HCT116 (cell line): Measurements from ENCODE around the gene PSKH1. TPM values are rescaled to one million over a fixed set of nuclear protein-coding genes. Genes with fewer than 3 reads are reported as not detected.

Experiments
- ATAC-seq: fragments of 200-7000 bp; cut with Tn5 transposase; 2 replicates; pipeline ENCODE4 v1.9.1; 2020; ENCODE audit warnings: mild to moderate bottlenecking, moderate library complexity
- BruUV-seq: library from RNA; stranded (reverse); fragments of 400-500 nt; replicated peaks from 2 replicates; lab custom pipeline; 2021; lab: Mats Ljungman, UMichigan
- CTCF ChIA-PET: fragments of 300-600 bp; sonication (Branson Sonifier 250); formaldehyde crosslinking; loops from one replicate; lab custom pipeline; 2021; ENCODE audit warnings: antibody characterized with exemption; lab: Charles Lee
- POLR2A ChIA-PET: fragments of 300-600, 350-600 bp; sonication (Branson Sonifier 250); formaldehyde crosslinking; loops from one replicate; lab custom pipeline; 2021; ENCODE audit warnings: antibody characterized with exemption; lab: Charles Lee
- RAD21 ChIA-PET, 2 experiments: fragments of 300-600 bp; sonication (Branson Sonifier 250); formaldehyde crosslinking; loops; one replicate each; lab custom pipeline; 2023; ENCODE audit warnings: low total read pairs in 2 of 2; ENCODE audit not compliant: uncharacterized antibody in 2 of 2, unreplicated experiment in 2 of 2, low non-redundant PET in 1 of 2; lab: Charles Lee
- DNase-seq: peaks from one replicate; pipeline ENCODE4 v3.0.0-alpha.2; 2010; ENCODE audit warnings: low read depth, low spot score
- H2AFZ ChIP-seq: fragments of 200-600 bp; shearing (Covaris generic), sonication (generic); 2 replicates; pipeline ENCODE4 v1.6.1; 2017; ENCODE audit warnings: low read depth, mixed run types, mixed read lengths, antibody characterized with exemption, low read length; ENCODE audit not compliant: poor library complexity, severe bottlenecking
- H3K27ac ChIP-seq: 2 replicates; pipeline ENCODE4 v1.5.1; 2012; ENCODE audit warnings: low read depth, low read length
- H3K27me3 ChIP-seq: fragments of 200-600 bp; sonication (generic); 2 replicates; pipeline ENCODE4 v1.6.1; 2016; ENCODE audit warnings: mixed run types, low read length, mixed read lengths; ENCODE audit not compliant: insufficient read depth
- H3K36me3 ChIP-seq, 2 experiments: fragments of 200-500 bp in 1 of 2; fragments of 200-600 bp in 1 of 2; sonication (Bioruptor generic) in 1 of 2; sonication (generic) in 1 of 2; 2 replicates each; pipeline versions ENCODE4 v1.5.1 to v1.6.1; 2014 to 2016; ENCODE audit warnings: low read length in 2 of 2, inconsistent platforms in 1 of 2, mixed read lengths in 1 of 2, mixed run types in 1 of 2; ENCODE audit not compliant: insufficient read depth in 2 of 2, control insufficient read depth in 1 of 2
- H3K4me1 ChIP-seq, 2 experiments: fragments of 200-600 bp in 1 of 2; sonication (generic) in 1 of 2; 2 replicates each; pipeline versions ENCODE4 v1.5.1 to v1.6.1; 2012 to 2017; ENCODE audit warnings: low read length in 2 of 2, inconsistent platforms in 1 of 2, mild to moderate bottlenecking in 1 of 2, mixed read lengths in 1 of 2, mixed run types in 1 of 2, moderate library complexity in 1 of 2; ENCODE audit not compliant: insufficient read depth in 2 of 2, control insufficient read depth in 1 of 2
- H3K4me2 ChIP-seq: fragments of 200-600 bp; sonication (generic); 2 replicates; pipeline ENCODE4 v1.6.1; 2017; ENCODE audit warnings: mixed run types, low read length, mixed read lengths
- H3K4me3 ChIP-seq, 2 experiments: fragments of 200-600 bp in 1 of 2; sonication (generic) in 1 of 2; replicated peaks in 1 of 2; 2 replicates each; pipeline ENCODE4 v1.5.1; 2011 to 2016; ENCODE audit warnings: low read length in 2 of 2, control low read depth in 1 of 2, low read depth in 1 of 2, mild to moderate bottlenecking in 1 of 2, mixed read lengths in 1 of 2, mixed run types in 1 of 2
- H3K79me2 ChIP-seq: fragments of 200-600 bp; sonication (generic); 2 replicates; pipeline ENCODE4 v1.6.1; 2017; ENCODE audit warnings: mild to moderate bottlenecking, mixed run types, low read length, moderate library complexity, mixed read lengths; ENCODE audit not compliant: insufficient read depth
- H3K9ac ChIP-seq: fragments of 200-600 bp; sonication (generic); 2 replicates; pipeline ENCODE4 v1.6.1; 2016; ENCODE audit warnings: low read length, mixed read lengths
- H3K9me2 ChIP-seq: fragments of 200-600 bp; sonication (generic), shearing (Covaris generic); 2 replicates; pipeline ENCODE4 v1.6.1; 2017; ENCODE audit warnings: mixed run types, mild to moderate bottlenecking, moderate library complexity; ENCODE audit not compliant: insufficient read depth
- H3K9me3 ChIP-seq, 2 experiments: fragments of 200-500 bp in 1 of 2; fragments of 200-600 bp in 1 of 2; sonication (Bioruptor generic) in 1 of 2; sonication (generic) in 1 of 2; 2 replicates each; pipeline ENCODE4 v1.6.1; 2014 to 2017; ENCODE audit warnings: low read length in 2 of 2, mixed read lengths in 2 of 2, inconsistent platforms in 1 of 2, low read depth in 1 of 2, mild to moderate bottlenecking in 1 of 2, mixed run types in 1 of 2, moderate library complexity in 1 of 2; ENCODE audit not compliant: control insufficient read depth in 1 of 2, insufficient read depth in 1 of 2
- H4K20me1 ChIP-seq: fragments of 200-600 bp; sonication (generic), shearing (Covaris generic); 2 replicates; pipeline ENCODE4 v1.6.1; 2017; ENCODE audit warnings: mixed run types, mild to moderate bottlenecking, moderate library complexity; ENCODE audit not compliant: insufficient read depth
- JUND ChIP-seq: IDR thresholded peaks from 2 replicates; pipeline ENCODE4 v1.6.1; 2012
- POLR2A ChIP-seq: IDR thresholded peaks from 2 replicates; pipeline ENCODE4 v1.7.0; 2011; ENCODE audit warnings: borderline replicate concordance; ENCODE audit not compliant: insufficient read depth, insufficient read length; ENCODE audit errors: extremely low read depth
- SP1 ChIP-seq: IDR thresholded peaks from 2 replicates; pipeline ENCODE4 v1.6.1; 2012; ENCODE audit warnings: low read depth
- TCF7L2 ChIP-seq: IDR thresholded peaks from 2 replicates; pipeline ENCODE4 v1.7.0; 2011; ENCODE audit warnings: borderline replicate concordance, inconsistent platforms; ENCODE audit not compliant: insufficient read depth, insufficient read length; ENCODE audit errors: extremely low read depth
- YY1 ChIP-seq: IDR thresholded peaks from 2 replicates; pipeline ENCODE4 v1.6.1; 2011; ENCODE audit warnings: low read length, low read depth, moderate library complexity, mild to moderate bottlenecking; ENCODE audit not compliant: insufficient replicate concordance; ENCODE audit errors: extremely low read depth
- ZFX ChIP-seq: fragments of 450-650 bp; IDR thresholded peaks from 2 replicates; pipeline ENCODE4 v1.6.1; 2017
- ZNF274 ChIP-seq: fragments of 200-500 bp; sonication (Bioruptor generic); IDR thresholded peaks from 2 replicates; pipeline ENCODE4 v1.6.1; 2014; ENCODE audit warnings: mild to moderate bottlenecking, low read depth, low read length, inconsistent platforms
- intact Hi-C: fragments of 100-400 bp; cut with micrococcal nuclease; formaldehyde crosslinking; loops from 2 replicates; pipeline ENCODE4 v1.10.0; 2022
- total RNA-seq: library from RNA; stranded (reverse); gene quantifications from one replicate; pipeline ENCODE4 v1.2.1, GENCODE V29; 2021; ENCODE audit not compliant: unreplicated experiment
- TF ChIP-seq, protein P1 (sequence below), 3 experiments: fragments of 200-600 bp in 1 of 3; sonication (generic) in 1 of 3; IDR thresholded peaks in 2 of 3; conservative IDR thresholded peaks in 1 of 3; 2 replicates each; pipeline ENCODE4 v1.5.1; 2012 to 2017; ENCODE audit warnings: low read depth in 2 of 3, low read length in 2 of 3, antibody characterized with exemption in 1 of 3, borderline replicate concordance in 1 of 3, control low read depth in 1 of 3, mild to moderate bottlenecking in 1 of 3, mixed read lengths in 1 of 3, mixed run types in 1 of 3, moderate library complexity in 1 of 3; ENCODE audit not compliant: insufficient read depth in 1 of 3
- TF ChIP-seq, protein P2 (sequence below): IDR thresholded peaks from 2 replicates; pipeline ENCODE4 v1.6.1; 2012
- TF ChIP-seq, protein P3 (sequence below): IDR thresholded peaks from 2 replicates; pipeline ENCODE4 v1.6.1; 2012; ENCODE audit warnings: low read depth

The PSKH1 gene
- total RNA-seq, 1 experiment from 2014 or later: 16.2 TPM

DNA sequence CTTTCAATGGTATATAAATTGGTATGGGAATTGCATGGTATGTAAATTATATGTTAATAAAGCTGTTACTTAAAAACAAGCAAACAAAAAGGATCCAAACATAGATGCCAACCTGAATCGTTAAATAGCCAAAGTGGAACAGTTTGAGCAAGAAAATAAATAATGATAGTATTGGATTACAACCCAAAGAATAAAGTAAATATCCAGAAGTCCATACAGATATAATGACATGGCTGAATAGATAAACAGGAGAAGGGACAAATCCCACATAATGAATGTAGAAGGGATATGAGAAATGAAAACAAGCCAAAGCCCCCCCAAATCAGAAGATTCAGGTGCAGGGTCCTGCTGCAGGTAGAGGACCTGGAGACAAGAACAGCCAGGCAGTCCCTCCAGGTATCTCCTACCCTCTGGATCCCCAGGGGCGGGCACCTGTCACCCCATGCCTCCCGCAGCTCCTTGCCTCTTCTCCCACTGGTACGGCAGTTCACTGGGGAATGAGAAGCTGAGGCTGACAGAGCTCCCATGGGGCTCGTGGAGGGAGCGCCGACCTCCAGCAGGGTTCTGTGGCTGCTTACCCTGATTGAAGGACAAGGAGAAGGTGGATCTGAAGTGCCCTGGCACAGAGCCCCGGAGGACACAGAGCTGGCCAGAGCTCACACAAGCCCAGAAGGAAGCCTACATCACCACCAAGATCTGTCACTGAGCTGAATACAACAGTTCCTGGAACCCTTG, 60.8 kb downstream of the PSKH1 start:
- no peaks in the 10 kb centered on the region for H3K27me3 ChIP-seq
- H3K9ac ChIP-seq: no peak overlapping the region
- ATAC-seq (no peak), DNase-seq (no peak)
- intact Hi-C loops: no loop called here
- no peaks in the 10 kb centered on the region for H3K9me3 ChIP-seq
- BruUV-seq: no TSS peak
- H4K20me1 ChIP-seq: no peaks in the 10 kb centered on the region
- no peak overlapping the region for H2AFZ ChIP-seq
- H3K9me2 ChIP-seq: no peaks in the 10 kb centered on the region
- ChIA-PET POLR2A (no interaction called here), CTCF (no interaction called here), RAD21 (no interaction called here)
- no peaks in the 10 kb centered on the region for H3K79me2 ChIP-seq
- no peak overlapping the region for H3K27ac ChIP-seq
- no peak overlapping the region for H3K4me3 ChIP-seq
- no peaks in the 10 kb centered on the region for H3K4me1 ChIP-seq
- H3K36me3 ChIP-seq: peaks cover 7 to 8% of the 10 kb centered on the region in 2 experiments; a peak in 3 of 4 replicates
- no peak overlapping the region for H3K4me2 ChIP-seq
- TF ChIP-seq SP1 (no peak), ZNF274 (no peak), JUND (no peak), TCF7L2 (no peak), POLR2A (no peak), YY1 (no peak), ZFX (no peak)
- TF ChIP-seq, protein P1, sequence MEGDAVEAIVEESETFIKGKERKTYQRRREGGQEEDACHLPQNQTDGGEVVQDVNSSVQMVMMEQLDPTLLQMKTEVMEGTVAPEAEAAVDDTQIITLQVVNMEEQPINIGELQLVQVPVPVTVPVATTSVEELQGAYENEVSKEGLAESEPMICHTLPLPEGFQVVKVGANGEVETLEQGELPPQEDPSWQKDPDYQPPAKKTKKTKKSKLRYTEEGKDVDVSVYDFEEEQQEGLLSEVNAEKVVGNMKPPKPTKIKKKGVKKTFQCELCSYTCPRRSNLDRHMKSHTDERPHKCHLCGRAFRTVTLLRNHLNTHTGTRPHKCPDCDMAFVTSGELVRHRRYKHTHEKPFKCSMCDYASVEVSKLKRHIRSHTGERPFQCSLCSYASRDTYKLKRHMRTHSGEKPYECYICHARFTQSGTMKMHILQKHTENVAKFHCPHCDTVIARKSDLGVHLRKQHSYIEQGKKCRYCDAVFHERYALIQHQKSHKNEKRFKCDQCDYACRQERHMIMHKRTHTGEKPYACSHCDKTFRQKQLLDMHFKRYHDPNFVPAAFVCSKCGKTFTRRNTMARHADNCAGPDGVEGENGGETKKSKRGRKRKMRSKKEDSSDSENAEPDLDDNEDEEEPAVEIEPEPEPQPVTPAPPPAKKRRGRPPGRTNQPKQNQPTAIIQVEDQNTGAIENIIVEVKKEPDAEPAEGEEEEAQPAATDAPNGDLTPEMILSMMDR (IDR thresholded peaks at IDR 0.05 in 2 of 3, conservative IDR thresholded peaks at IDR 0.05 in 1 of 3; ENCODE audit: borderline replicate concordance in 1 of 3, insufficient read depth in 1 of 3, low read depth in 2 of 3, low read length in 2 of 3): no peak
- TF ChIP-seq, protein P2, sequence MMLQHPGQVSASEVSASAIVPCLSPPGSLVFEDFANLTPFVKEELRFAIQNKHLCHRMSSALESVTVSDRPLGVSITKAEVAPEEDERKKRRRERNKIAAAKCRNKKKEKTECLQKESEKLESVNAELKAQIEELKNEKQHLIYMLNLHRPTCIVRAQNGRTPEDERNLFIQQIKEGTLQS: no peak
- TF ChIP-seq, protein P3, sequence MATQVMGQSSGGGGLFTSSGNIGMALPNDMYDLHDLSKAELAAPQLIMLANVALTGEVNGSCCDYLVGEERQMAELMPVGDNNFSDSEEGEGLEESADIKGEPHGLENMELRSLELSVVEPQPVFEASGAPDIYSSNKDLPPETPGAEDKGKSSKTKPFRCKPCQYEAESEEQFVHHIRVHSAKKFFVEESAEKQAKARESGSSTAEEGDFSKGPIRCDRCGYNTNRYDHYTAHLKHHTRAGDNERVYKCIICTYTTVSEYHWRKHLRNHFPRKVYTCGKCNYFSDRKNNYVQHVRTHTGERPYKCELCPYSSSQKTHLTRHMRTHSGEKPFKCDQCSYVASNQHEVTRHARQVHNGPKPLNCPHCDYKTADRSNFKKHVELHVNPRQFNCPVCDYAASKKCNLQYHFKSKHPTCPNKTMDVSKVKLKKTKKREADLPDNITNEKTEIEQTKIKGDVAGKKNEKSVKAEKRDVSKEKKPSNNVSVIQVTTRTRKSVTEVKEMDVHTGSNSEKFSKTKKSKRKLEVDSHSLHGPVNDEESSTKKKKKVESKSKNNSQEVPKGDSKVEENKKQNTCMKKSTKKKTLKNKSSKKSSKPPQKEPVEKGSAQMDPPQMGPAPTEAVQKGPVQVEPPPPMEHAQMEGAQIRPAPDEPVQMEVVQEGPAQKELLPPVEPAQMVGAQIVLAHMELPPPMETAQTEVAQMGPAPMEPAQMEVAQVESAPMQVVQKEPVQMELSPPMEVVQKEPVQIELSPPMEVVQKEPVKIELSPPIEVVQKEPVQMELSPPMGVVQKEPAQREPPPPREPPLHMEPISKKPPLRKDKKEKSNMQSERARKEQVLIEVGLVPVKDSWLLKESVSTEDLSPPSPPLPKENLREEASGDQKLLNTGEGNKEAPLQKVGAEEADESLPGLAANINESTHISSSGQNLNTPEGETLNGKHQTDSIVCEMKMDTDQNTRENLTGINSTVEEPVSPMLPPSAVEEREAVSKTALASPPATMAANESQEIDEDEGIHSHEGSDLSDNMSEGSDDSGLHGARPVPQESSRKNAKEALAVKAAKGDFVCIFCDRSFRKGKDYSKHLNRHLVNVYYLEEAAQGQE: no peak
